CD14-positive monocyte (primary cell): ENCODE data around the gene DPP8. TPM values are rescaled to one million over a fixed set of nuclear protein-coding genes. Genes with fewer than 3 reads are reported as not detected.

ENCODE experiments used
- DNase-seq, 3 donors: peaks; one replicate each; pipeline ENCODE4 v3.0.0-alpha.2; 2011 to 2022
- H2AFZ ChIP-seq: 2 replicates; pipeline ENCODE4 v1.6.0; 2012; ENCODE audit warnings: mild to moderate bottlenecking, low read depth, low read length, inconsistent platforms; ENCODE audit not compliant: insufficient read depth, poor library complexity, severe bottlenecking
- H3K27ac ChIP-seq, 2 donors: 1 replicate in 1 of 2; 2 replicates in 1 of 2; pipeline ENCODE4 v1.5.1; 2012 to 2013; ENCODE audit warnings: low read length in 2 of 2, control low read depth in 1 of 2, inconsistent platforms in 1 of 2, low read depth in 1 of 2, mild to moderate bottlenecking in 1 of 2
- H3K27me3 ChIP-seq, 2 donors: one replicate each; pipeline versions ENCODE4 v1.6.0 to v1.6.1; 2011 to 2013; ENCODE audit warnings: low read length in 2 of 2; ENCODE audit not compliant: control insufficient read depth in 2 of 2, insufficient read depth in 2 of 2
- H3K36me3 ChIP-seq, 2 donors: replicated peaks in 1 of 2; 1 replicate in 1 of 2; 2 replicates in 1 of 2; pipeline versions ENCODE4 v1.5.1 to v1.6.1; 2012 to 2013; ENCODE audit warnings: low read length in 2 of 2, control low read depth in 1 of 2, inconsistent platforms in 1 of 2, mild to moderate bottlenecking in 1 of 2; ENCODE audit not compliant: insufficient read depth in 2 of 2, control insufficient read depth in 1 of 2
- H3K4me1 ChIP-seq, 2 donors: 1 replicate in 1 of 2; 2 replicates in 1 of 2; pipeline versions ENCODE4 v1.5.1 to v1.6.1; 2012 to 2013; ENCODE audit warnings: low read length in 2 of 2, control low read depth in 1 of 2, inconsistent platforms in 1 of 2, mild to moderate bottlenecking in 1 of 2, moderate library complexity in 1 of 2; ENCODE audit not compliant: insufficient read depth in 2 of 2, control insufficient read depth in 1 of 2
- H3K4me2 ChIP-seq: replicated peaks from 2 replicates; pipeline ENCODE3; 2012; ENCODE audit warnings: low read length, moderate library complexity, mild to moderate bottlenecking; ENCODE audit not compliant: poor library complexity, severe bottlenecking; ENCODE audit errors: extremely low read depth
- H3K4me3 ChIP-seq, 3 experiments: fragments of 200-600 bp in 1 of 3; sonication (generic) in 1 of 3; replicated peaks in 1 of 3; 1 replicate in 2 of 3; 2 replicates in 1 of 3; pipeline ENCODE4 v1.5.1; 2011 to 2013; ENCODE audit warnings: low read length in 3 of 3, mild to moderate bottlenecking in 3 of 3, control low read depth in 2 of 3, low read depth in 2 of 3, inconsistent platforms in 1 of 3, moderate library complexity in 1 of 3
- H3K79me2 ChIP-seq: 2 replicates; pipeline ENCODE4 v1.6.0; 2012; ENCODE audit warnings: mild to moderate bottlenecking, control low read depth, inconsistent platforms, low read length, moderate library complexity; ENCODE audit not compliant: insufficient read depth
- H3K9ac ChIP-seq: 2 replicates; pipeline ENCODE4 v1.6.0; 2017; ENCODE audit warnings: low read length, mild to moderate bottlenecking; ENCODE audit not compliant: insufficient read depth, poor library complexity, severe bottlenecking
- H3K9me3 ChIP-seq, 2 donors: replicated peaks in 1 of 2; 1 replicate in 1 of 2; 2 replicates in 1 of 2; pipeline versions ENCODE4 v1.5.1 to v1.6.1; 2012 to 2013; ENCODE audit warnings: low read length in 2 of 2, control low read depth in 1 of 2; ENCODE audit not compliant: control insufficient read depth in 1 of 2, insufficient read depth in 1 of 2
- H4K20me1 ChIP-seq: 2 replicates; pipeline ENCODE4 v1.6.0; 2012; ENCODE audit warnings: mild to moderate bottlenecking, low read length, control low read depth, moderate library complexity; ENCODE audit not compliant: insufficient read depth
- H3K27ac Mint-ChIP-seq, 7 donors: one replicate each; pipeline ENCODE4 v1.8.0; 2020; ENCODE audit warnings: mild to moderate bottlenecking in 7 of 7, mixed read lengths in 7 of 7, moderate library complexity in 6 of 7, inconsistent platforms in 2 of 7
- H3K27me3 Mint-ChIP-seq, 3 donors: one replicate each; pipeline ENCODE4 v1.8.0; 2021 to 2022; ENCODE audit warnings: low read depth in 3 of 3, mild to moderate bottlenecking in 3 of 3, mixed read lengths in 3 of 3, moderate library complexity in 3 of 3, inconsistent platforms in 1 of 3
- H3K36me3 Mint-ChIP-seq, 2 donors: one replicate each; pipeline ENCODE4 v1.8.0; 2020; ENCODE audit warnings: mixed read lengths in 2 of 2, inconsistent platforms in 1 of 2, mild to moderate bottlenecking in 1 of 2
- H3K4me1 Mint-ChIP-seq: one replicate; pipeline ENCODE4 v1.8.0; 2020; ENCODE audit warnings: mild to moderate bottlenecking, mixed read lengths
- H3K4me3 Mint-ChIP-seq, 2 donors: one replicate each; pipeline ENCODE4 v1.8.0; 2020; ENCODE audit warnings: mild to moderate bottlenecking in 2 of 2, mixed read lengths in 2 of 2, moderate library complexity in 1 of 2
- H3K9me3 Mint-ChIP-seq, 7 donors: one replicate each; pipeline ENCODE4 v1.8.0; 2020 to 2022; ENCODE audit warnings: mixed read lengths in 7 of 7, mild to moderate bottlenecking in 6 of 7, moderate library complexity in 6 of 7, inconsistent platforms in 2 of 7
- CTCF ChIP-seq: fragments of 200-600 bp; IDR thresholded peaks from one replicate; pipeline ENCODE4 v1.8.0; 2022; ENCODE audit warnings: antibody characterized with exemption, mild to moderate bottlenecking
- WGBS: methylation state at CpG from one replicate; pipeline ENCODE4 v1.1.5; 2013; ENCODE audit warnings: missing lambda C conversion rate; ENCODE audit not compliant: insufficient coverage; 5-methylcytosine and 5-hydroxymethylcytosine counted together
- intact Hi-C, 2 donors: fragments of 100-400 bp; cut with micrococcal nuclease; formaldehyde crosslinking; loops; one replicate each; pipeline versions ENCODE4 v1.15.0 to v1.15.1; 2023
- polyA plus RNA-seq, 3 donors: library from polyadenylated mRNA; depleted of rRNA in 1 of 3; unstranded in 2 of 3; stranded (reverse) in 1 of 3; fragments of 300-500 nt in 2 of 3; fragments of >200 nt in 1 of 3; fragmentation: Illumina TruSeq in 2 of 3; gene quantifications; 1 replicate in 2 of 3; 2 replicates in 1 of 3; pipeline ENCODE4 v1.2.3, GENCODE V29; 2012 to 2021

Gene DPP8
- polyA plus RNA-seq, 3 donors = 18.3 to 48.3 (median 38.7) TPM

- Mint-ChIP-seq H3K27me3 (peaks cover 40 to 50% (median 44%) of the 10 kb centered on the region in 3 donors), H3K27ac (no peak overlapping the region)
These were observed 100.6 kb downstream of the DPP8 start for GRCh38 chr15:65416845-65417416.

GRCh38 chr15:65414841-65415621 lies 102.5 kb downstream of the DPP8 start:
- H3K27ac Mint-ChIP-seq = no peak overlapping the region
- Histone ChIP-seq H3K9ac (no peak overlapping the region), H3K9me3 (no peaks in the 10 kb centered on the region), H3K4me1 (no peaks in the 10 kb centered on the region), H3K79me2 (no peaks in the 10 kb centered on the region), H3K36me3 (no peaks in the 10 kb centered on the region), H3K4me2 (no peak overlapping the region), H4K20me1 (no peaks in the 10 kb centered on the region), H3K27ac (no peak overlapping the region), H2AFZ (no peak overlapping the region), H3K27me3 (peaks cover 0 to 20% of the 10 kb centered on the region in 2 donors), H3K4me3 (no peak overlapping the region)
- no peaks in the 10 kb centered on the region for H3K36me3 Mint-ChIP-seq
- peaks cover 21 to 40% (median 25%) of the 10 kb centered on the region in 3 donors for H3K27me3 Mint-ChIP-seq
- no peaks in the 10 kb centered on the region for H3K4me1 Mint-ChIP-seq
- no peak overlapping the region for H3K4me3 Mint-ChIP-seq
- DNase-seq = no peak
- intact Hi-C loops = no loop called here
- TF ChIP-seq CTCF = no peak
- H3K9me3 Mint-ChIP-seq = peaks cover 0 to 4% (median 0%) of the 10 kb centered on the region in 7 donors
- WGBS = 92% methylated on average over 10 of the region's 14 CpGs

More at GRCh38 chr15:65416845-65417416, 100.6 kb downstream of the DPP8 start:
- no peak overlapping the region for H3K4me3 Mint-ChIP-seq
- H3K79me2 ChIP-seq = no peaks in the 10 kb centered on the region
- H3K4me3 ChIP-seq = no peak overlapping the region
- H3K9me3 Mint-ChIP-seq = peaks cover 0 to 7% (median under 1%) of the 10 kb centered on the region in 7 donors
- no peak for DNase-seq
- H2AFZ ChIP-seq = no peak overlapping the region
- WGBS = 85% methylated on average over 1 of the region's 8 CpGs
- H3K4me1 ChIP-seq = peaks cover 4 to 8% of the 10 kb centered on the region in 2 donors
- intact Hi-C loops = no loop called here
- H3K27me3 ChIP-seq = peaks cover 14 to 36% of the 10 kb centered on the region in 2 donors
- H3K36me3 ChIP-seq = no peaks in the 10 kb centered on the region
- H3K9ac ChIP-seq = no peak overlapping the region
- H3K27ac ChIP-seq = no peak overlapping the region
- H3K9me3 ChIP-seq = peaks cover 0 to 13% of the 10 kb centered on the region in 2 donors
- peaks cover 4% of the 10 kb centered on the region for H3K4me1 Mint-ChIP-seq
- no peaks in the 10 kb centered on the region for H3K36me3 Mint-ChIP-seq
- TF ChIP-seq CTCF = no peak
- H4K20me1 ChIP-seq = no peaks in the 10 kb centered on the region
- H3K4me2 ChIP-seq = no peak overlapping the region
